ENCODE results near the gene NUP107.

GRCh38 chr12:68675101-68675842 is 11.5 kb upstream of the NUP107 start:
- TF ChIP-seq, protein P1, sequence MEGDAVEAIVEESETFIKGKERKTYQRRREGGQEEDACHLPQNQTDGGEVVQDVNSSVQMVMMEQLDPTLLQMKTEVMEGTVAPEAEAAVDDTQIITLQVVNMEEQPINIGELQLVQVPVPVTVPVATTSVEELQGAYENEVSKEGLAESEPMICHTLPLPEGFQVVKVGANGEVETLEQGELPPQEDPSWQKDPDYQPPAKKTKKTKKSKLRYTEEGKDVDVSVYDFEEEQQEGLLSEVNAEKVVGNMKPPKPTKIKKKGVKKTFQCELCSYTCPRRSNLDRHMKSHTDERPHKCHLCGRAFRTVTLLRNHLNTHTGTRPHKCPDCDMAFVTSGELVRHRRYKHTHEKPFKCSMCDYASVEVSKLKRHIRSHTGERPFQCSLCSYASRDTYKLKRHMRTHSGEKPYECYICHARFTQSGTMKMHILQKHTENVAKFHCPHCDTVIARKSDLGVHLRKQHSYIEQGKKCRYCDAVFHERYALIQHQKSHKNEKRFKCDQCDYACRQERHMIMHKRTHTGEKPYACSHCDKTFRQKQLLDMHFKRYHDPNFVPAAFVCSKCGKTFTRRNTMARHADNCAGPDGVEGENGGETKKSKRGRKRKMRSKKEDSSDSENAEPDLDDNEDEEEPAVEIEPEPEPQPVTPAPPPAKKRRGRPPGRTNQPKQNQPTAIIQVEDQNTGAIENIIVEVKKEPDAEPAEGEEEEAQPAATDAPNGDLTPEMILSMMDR (IDR thresholded peaks at IDR 0.05), result no peak
- no peak for TF ChIP-seq EZH2 (IDR thresholded peaks at IDR 0.05; ENCODE audit: borderline replicate concordance, insufficient read depth, low read depth, low read length, poor library complexity, severe bottlenecking)
